ENCODE data around the gene GUCA1C. TPM values are rescaled to one million over a fixed set of nuclear protein-coding genes. Genes with fewer than 3 reads are reported as not detected.

Gene GUCA1C
- total and polyA plus RNA-seq, 2 of the 8 experiments (the other 6 are each of a cell fraction or from before 2014, with no cell fraction given), result not detected

- TF ChIP-seq, protein P1, sequence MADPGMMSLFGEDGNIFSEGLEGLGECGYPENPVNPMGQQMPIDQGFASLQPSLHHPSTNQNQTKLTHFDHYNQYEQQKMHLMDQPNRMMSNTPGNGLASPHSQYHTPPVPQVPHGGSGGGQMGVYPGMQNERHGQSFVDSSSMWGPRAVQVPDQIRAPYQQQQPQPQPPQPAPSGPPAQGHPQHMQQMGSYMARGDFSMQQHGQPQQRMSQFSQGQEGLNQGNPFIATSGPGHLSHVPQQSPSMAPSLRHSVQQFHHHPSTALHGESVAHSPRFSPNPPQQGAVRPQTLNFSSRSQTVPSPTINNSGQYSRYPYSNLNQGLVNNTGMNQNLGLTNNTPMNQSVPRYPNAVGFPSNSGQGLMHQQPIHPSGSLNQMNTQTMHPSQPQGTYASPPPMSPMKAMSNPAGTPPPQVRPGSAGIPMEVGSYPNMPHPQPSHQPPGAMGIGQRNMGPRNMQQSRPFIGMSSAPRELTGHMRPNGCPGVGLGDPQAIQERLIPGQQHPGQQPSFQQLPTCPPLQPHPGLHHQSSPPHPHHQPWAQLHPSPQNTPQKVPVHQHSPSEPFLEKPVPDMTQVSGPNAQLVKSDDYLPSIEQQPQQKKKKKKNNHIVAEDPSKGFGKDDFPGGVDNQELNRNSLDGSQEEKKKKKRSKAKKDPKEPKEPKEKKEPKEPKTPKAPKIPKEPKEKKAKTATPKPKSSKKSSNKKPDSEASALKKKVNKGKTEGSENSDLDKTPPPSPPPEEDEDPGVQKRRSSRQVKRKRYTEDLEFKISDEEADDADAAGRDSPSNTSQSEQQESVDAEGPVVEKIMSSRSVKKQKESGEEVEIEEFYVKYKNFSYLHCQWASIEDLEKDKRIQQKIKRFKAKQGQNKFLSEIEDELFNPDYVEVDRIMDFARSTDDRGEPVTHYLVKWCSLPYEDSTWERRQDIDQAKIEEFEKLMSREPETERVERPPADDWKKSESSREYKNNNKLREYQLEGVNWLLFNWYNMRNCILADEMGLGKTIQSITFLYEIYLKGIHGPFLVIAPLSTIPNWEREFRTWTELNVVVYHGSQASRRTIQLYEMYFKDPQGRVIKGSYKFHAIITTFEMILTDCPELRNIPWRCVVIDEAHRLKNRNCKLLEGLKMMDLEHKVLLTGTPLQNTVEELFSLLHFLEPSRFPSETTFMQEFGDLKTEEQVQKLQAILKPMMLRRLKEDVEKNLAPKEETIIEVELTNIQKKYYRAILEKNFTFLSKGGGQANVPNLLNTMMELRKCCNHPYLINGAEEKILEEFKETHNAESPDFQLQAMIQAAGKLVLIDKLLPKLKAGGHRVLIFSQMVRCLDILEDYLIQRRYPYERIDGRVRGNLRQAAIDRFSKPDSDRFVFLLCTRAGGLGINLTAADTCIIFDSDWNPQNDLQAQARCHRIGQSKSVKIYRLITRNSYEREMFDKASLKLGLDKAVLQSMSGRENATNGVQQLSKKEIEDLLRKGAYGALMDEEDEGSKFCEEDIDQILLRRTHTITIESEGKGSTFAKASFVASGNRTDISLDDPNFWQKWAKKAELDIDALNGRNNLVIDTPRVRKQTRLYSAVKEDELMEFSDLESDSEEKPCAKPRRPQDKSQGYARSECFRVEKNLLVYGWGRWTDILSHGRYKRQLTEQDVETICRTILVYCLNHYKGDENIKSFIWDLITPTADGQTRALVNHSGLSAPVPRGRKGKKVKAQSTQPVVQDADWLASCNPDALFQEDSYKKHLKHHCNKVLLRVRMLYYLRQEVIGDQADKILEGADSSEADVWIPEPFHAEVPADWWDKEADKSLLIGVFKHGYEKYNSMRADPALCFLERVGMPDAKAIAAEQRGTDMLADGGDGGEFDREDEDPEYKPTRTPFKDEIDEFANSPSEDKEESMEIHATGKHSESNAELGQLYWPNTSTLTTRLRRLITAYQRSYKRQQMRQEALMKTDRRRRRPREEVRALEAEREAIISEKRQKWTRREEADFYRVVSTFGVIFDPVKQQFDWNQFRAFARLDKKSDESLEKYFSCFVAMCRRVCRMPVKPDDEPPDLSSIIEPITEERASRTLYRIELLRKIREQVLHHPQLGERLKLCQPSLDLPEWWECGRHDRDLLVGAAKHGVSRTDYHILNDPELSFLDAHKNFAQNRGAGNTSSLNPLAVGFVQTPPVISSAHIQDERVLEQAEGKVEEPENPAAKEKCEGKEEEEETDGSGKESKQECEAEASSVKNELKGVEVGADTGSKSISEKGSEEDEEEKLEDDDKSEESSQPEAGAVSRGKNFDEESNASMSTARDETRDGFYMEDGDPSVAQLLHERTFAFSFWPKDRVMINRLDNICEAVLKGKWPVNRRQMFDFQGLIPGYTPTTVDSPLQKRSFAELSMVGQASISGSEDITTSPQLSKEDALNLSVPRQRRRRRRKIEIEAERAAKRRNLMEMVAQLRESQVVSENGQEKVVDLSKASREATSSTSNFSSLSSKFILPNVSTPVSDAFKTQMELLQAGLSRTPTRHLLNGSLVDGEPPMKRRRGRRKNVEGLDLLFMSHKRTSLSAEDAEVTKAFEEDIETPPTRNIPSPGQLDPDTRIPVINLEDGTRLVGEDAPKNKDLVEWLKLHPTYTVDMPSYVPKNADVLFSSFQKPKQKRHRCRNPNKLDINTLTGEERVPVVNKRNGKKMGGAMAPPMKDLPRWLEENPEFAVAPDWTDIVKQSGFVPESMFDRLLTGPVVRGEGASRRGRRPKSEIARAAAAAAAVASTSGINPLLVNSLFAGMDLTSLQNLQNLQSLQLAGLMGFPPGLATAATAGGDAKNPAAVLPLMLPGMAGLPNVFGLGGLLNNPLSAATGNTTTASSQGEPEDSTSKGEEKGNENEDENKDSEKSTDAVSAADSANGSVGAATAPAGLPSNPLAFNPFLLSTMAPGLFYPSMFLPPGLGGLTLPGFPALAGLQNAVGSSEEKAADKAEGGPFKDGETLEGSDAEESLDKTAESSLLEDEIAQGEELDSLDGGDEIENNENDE (IDR thresholded peaks at IDR 0.05; ENCODE audit: insufficient replicate concordance, low read length), result no peak
- TF ChIP-seq CREB1 (IDR thresholded peaks at IDR 0.05), result no peak
- TF ChIP-seq GABPA (IDR thresholded peaks at IDR 0.05; ENCODE audit: borderline replicate concordance, insufficient read depth, low read length), result no peak
- TF ChIP-seq TBP (IDR thresholded peaks at IDR 0.05; ENCODE audit: low read depth, low read length), result no peak
- no peak for TF ChIP-seq BCL11A (IDR thresholded peaks at IDR 0.05; ENCODE audit: low read depth in 2 of 2, low read length in 2 of 2)
- no peak for TF ChIP-seq KDM5A (IDR thresholded peaks at IDR 0.05; ENCODE audit: low read length)
Observed at GRCh38 chr3:108953700-108954099, at the start of gene GUCA1C (continued).
